Stimulated activated CD8-positive, alpha-beta memory T cell treated with anti-CD3 and anti-CD28 coated beads, Interleukin-15, amount 100 ng/mL, for 1 hour (primary cell): ENCODE data around the gene KRTAP5-10.
"Not testable (repeated sequence)": the region's sequence is repeated elsewhere in the genome, so short reads cannot be mapped to it uniquely, and the experiment has no call there.

Experiments
- DNase-seq: peaks from one replicate; pipeline ENCODE4 v3.0.0-alpha.2; 2020; ENCODE audit warnings: low read depth

The KRTAP5-10 gene

GRCh38 chr11:71542879-71543777, 22.2 kb upstream of the KRTAP5-10 start:
- DNase-seq = no peak

- DNase-seq = no peak
Measured at GRCh38 chr11:71543866-71544265, 21.5 kb upstream of the KRTAP5-10 start.

- DNase-seq = no peak
Measured at GRCh38 chr11:71544525-71545214, 20.7 kb upstream of the KRTAP5-10 start.

GRCh38 chr11:71545405-71545966, 19.9 kb upstream of the KRTAP5-10 start:
- no peak for DNase-seq

- DNase-seq = no peak
Measured at GRCh38 chr11:71548120-71548519, 17.2 kb upstream of the KRTAP5-10 start, which contains the start of gene KRTAP5-9. Gene KRTAP5-9, plus strand, starts transcription at chr11:71548420. Its CDS starts 238 bp downstream, at chr11:71548658.

GRCh38 chr11:71548716-71549151, 16.6 kb upstream of the KRTAP5-10 start:
- no peak for DNase-seq

- no peak for DNase-seq
Measured at GRCh38 chr11:71551711-71552110, 13.7 kb upstream of the KRTAP5-10 start.

GRCh38 chr11:71554996-71555395, 10.4 kb upstream of the KRTAP5-10 start:
- no peak for DNase-seq

- no peak for DNase-seq
Measured at GRCh38 chr11:71555508-71555907, 9.9 kb upstream of the KRTAP5-10 start.

GRCh38 chr11:71556018-71556417, 9.3 kb upstream of the KRTAP5-10 start:
- DNase-seq = no peak

GRCh38 chr11:71557257-71557656, 8.1 kb upstream of the KRTAP5-10 start:
- DNase-seq = no peak

- DNase-seq = no peak
Measured at GRCh38 chr11:71558996-71559395, 6.4 kb upstream of the KRTAP5-10 start.

GRCh38 chr11:71562120-71562519, 3.2 kb upstream of the KRTAP5-10 start:
- DNase-seq = no peak

GRCh38 chr11:71563406-71563805, 2.0 kb upstream of the KRTAP5-10 start:
- DNase-seq = no peak

- no peak for DNase-seq
Measured at GRCh38 chr11:71564430-71564829, 933 bp upstream of the KRTAP5-10 start.

- DNase-seq = no peak
Measured at GRCh38 chr11:71566081-71566620, 788 bp downstream of the KRTAP5-10 start.

- not testable (repeated sequence) for DNase-seq
Measured at GRCh38 chr11:71566626-71567599, 1.6 kb downstream of the KRTAP5-10 start.

GRCh38 chr11:71567633-71568032, 2.3 kb downstream of the KRTAP5-10 start:
- DNase-seq = not testable (repeated sequence)

- DNase-seq = no peak
Measured at GRCh38 chr11:71568704-71569349, 3.5 kb downstream of the KRTAP5-10 start.

GRCh38 chr11:71571101-71571850, 5.9 kb downstream of the KRTAP5-10 start:
- DNase-seq = not testable (repeated sequence)
